SU-DHL-6 (cell line): Measurements from ENCODE around the gene SCIN.
"Not testable (repeated sequence)": the region's sequence is repeated elsewhere in the genome, so short reads cannot be mapped to it uniquely, and the experiment has no call there.

ENCODE experiments used
- EZH2phosphoT487 ChIP-seq: fragments of 200-600 bp; sonication (generic), shearing (Covaris generic); conservative IDR thresholded peaks from 2 replicates; pipeline ENCODE4 v1.6.1; 2018; ENCODE audit warnings: mild to moderate bottlenecking, antibody characterized with exemption, low read length, moderate library complexity, mixed read lengths
- TF ChIP-seq, protein P1 (sequence below): fragments of 200-600 bp; sonication (generic); IDR thresholded peaks from one replicate; pipeline ENCODE4 v1.5.1; 2017; ENCODE audit warnings: antibody characterized with exemption, mild to moderate bottlenecking, low read length, moderate library complexity; ENCODE audit not compliant: insufficient read depth, poor library complexity, severe bottlenecking

DNA sequence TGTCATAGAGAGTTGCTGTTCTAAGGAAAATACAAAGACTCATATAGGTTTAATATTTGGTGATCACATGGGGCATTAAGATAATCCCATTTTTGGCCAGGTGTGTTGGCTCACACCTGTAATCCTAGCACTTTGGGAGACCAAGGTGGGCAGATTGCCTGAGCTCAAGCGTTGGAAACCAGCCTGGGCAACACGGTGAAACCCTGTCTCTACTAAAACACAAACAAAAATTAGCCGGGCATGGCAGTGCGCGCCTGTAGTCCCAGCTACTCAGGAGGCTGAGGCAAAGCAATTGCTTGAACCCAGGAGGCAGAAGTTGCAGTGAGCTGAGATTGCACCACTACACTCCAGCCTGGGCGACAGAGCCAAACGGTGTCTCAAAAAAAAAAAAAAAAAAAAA is 102.9 kb downstream of the SCIN start:
- TF ChIP-seq, protein P1, sequence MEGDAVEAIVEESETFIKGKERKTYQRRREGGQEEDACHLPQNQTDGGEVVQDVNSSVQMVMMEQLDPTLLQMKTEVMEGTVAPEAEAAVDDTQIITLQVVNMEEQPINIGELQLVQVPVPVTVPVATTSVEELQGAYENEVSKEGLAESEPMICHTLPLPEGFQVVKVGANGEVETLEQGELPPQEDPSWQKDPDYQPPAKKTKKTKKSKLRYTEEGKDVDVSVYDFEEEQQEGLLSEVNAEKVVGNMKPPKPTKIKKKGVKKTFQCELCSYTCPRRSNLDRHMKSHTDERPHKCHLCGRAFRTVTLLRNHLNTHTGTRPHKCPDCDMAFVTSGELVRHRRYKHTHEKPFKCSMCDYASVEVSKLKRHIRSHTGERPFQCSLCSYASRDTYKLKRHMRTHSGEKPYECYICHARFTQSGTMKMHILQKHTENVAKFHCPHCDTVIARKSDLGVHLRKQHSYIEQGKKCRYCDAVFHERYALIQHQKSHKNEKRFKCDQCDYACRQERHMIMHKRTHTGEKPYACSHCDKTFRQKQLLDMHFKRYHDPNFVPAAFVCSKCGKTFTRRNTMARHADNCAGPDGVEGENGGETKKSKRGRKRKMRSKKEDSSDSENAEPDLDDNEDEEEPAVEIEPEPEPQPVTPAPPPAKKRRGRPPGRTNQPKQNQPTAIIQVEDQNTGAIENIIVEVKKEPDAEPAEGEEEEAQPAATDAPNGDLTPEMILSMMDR = not testable (repeated sequence)
- TF ChIP-seq EZH2phosphoT487 = not testable (repeated sequence)
